Activated T-cell treated with anti-CD3 and anti-CD28 coated beads, Interleukin-2, amount 50 U/mL, for 4 hours (primary cell): ENCODE data around the gene JADE3. TPM values are rescaled to one million over a fixed set of nuclear protein-coding genes. Genes with fewer than 3 reads are reported as not detected.
A peak's percentile ranks its signal among the peaks of the same experiment; 100 is the strongest.
"Not testable (repeated sequence)": the region's sequence is repeated elsewhere in the genome, so short reads cannot be mapped to it uniquely, and the experiment has no call there.

ENCODE experiments used
- ATAC-seq, 2 donors: fragments of 200-7000 bp; cut with Tn5 transposase; one replicate each; pipeline ENCODE4 v1.10.0; 2021
- DNase-seq: peaks from one replicate; pipeline ENCODE4 v3.0.0-alpha.2; 2020
- H3K27me3 Mint-ChIP-seq: one replicate; pipeline ENCODE4 v1.8.0; 2021; ENCODE audit warnings: low read depth, mixed read lengths
- H3K36me3 Mint-ChIP-seq: one replicate; pipeline ENCODE4 v1.8.0; 2022; ENCODE audit warnings: mixed read lengths; ENCODE audit not compliant: insufficient read depth
- H3K4me1 Mint-ChIP-seq: one replicate; pipeline ENCODE4 v1.8.0; 2021; ENCODE audit warnings: low read depth, mixed read lengths
- H3K4me3 Mint-ChIP-seq: one replicate; pipeline ENCODE4 v1.8.0; 2021; ENCODE audit warnings: mild to moderate bottlenecking, moderate library complexity, mixed read lengths
- H3K9me3 Mint-ChIP-seq: one replicate; pipeline ENCODE4 v1.8.0; 2021; ENCODE audit warnings: mixed read lengths
- total RNA-seq, 3 donors: library from RNA; stranded (reverse); gene quantifications; one replicate each; pipeline ENCODE4 v1.2.1, GENCODE V29; 2021

Gene JADE3
- total RNA-seq, 3 donors from 2014 or later, result 1.0 to 2.3 (median 1.2) TPM

GRCh38 chrX:46957297-46957696 lies 45.1 kb downstream of the JADE3 start:
- peaks cover 1% of the 10 kb centered on the region for H3K4me1 Mint-ChIP-seq
- no peaks in the 10 kb centered on the region for H3K36me3 Mint-ChIP-seq
- H3K4me3 Mint-ChIP-seq, result no peak overlapping the region
- no peak for ATAC-seq
- DNase-seq, result no peak
- H3K9me3 Mint-ChIP-seq, result no peaks in the 10 kb centered on the region
- H3K27me3 Mint-ChIP-seq, result no peaks in the 10 kb centered on the region

DNA sequence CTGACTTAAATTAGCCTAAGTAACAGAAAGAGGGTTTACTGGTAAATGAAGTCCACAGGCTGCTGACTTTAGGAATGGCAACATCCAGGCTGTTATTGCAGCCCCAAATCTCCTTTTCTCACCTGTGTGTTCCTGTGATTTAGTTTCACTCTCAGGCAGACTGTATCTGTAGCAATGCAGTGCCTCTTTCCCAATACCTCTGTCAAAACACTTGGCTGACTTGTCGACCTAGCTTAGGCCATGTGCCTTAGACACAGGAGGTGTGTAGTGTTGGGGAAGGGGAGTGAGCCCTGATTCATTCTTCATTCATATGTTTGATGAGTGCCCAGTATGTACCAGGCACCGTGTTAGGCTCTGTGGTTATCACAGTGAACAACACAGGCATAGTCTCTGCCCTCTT lies 46.9 kb downstream of the JADE3 start:
- Mint-ChIP-seq H3K4me3 (no peak overlapping the region), H3K36me3 (no peaks in the 10 kb centered on the region), H3K27me3 (no peaks in the 10 kb centered on the region), H3K9me3 (no peaks in the 10 kb centered on the region), H3K4me1 (no peaks in the 10 kb centered on the region)
- ATAC-seq, result no peak
- no peak for DNase-seq

DNA sequence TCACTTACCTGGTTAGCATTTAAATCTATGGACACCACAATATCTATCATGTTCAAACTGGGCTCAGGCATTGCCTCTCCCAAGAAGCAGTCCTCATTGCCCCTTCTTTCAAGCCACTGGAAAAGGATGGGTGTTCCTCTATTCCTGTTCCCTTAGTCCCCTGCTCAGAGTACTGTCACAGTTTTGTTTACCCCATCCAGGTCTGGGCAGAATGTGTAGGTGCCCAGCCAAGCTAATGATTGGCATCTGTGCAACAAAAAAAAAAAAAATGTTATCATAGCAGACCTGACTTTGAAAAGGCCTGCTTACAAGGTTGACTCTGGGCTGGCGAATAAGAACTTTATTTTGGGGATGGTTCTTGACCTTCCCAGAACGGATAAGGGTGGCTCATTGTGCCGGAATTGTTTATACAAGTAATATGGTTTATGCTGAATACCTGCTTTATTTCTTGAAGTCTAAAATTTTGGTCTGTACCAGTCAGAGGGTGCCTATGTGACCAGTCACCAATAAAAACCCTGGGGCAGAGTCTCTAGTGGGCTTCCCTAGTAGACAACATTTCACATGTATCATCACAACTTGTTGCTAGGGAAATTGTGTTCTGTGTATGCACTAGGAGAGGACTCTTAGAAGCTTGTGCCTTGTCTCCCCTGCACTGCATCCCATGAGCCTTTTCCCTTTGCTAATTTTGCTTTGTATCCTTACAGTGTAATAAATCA lies 47.9 kb downstream of the JADE3 start:
- DNase-seq (no peak), ATAC-seq (no peak)
- no peaks in the 10 kb centered on the region for H3K27me3 Mint-ChIP-seq
- no peaks in the 10 kb centered on the region for H3K9me3 Mint-ChIP-seq
- no peaks in the 10 kb centered on the region for H3K4me1 Mint-ChIP-seq
- no peak overlapping the region for H3K4me3 Mint-ChIP-seq
- no peaks in the 10 kb centered on the region for H3K36me3 Mint-ChIP-seq

DNA sequence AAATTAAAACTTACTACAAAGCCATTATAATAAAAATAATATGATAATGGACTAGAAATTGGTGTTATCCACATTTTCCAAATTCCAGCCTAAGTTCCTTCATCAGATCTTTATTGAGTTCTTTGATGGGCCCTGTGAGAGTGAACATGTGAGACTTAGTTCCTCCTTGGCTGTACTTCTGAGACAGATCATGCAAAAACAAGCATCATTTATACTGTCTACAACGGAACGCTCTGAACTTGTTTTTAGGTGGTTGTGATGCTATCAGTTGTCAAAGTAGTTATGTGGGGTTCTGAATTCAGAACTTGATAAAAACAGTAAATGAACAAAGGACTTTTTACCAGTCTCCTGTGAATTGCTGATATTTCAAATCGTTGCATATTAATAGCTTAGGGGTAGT lies 48.9 kb downstream of the JADE3 start:
- no peaks in the 10 kb centered on the region for H3K9me3 Mint-ChIP-seq
- DNase-seq (no peak), ATAC-seq (no peak)
- no peaks in the 10 kb centered on the region for H3K4me1 Mint-ChIP-seq
- H3K36me3 Mint-ChIP-seq, result no peaks in the 10 kb centered on the region
- no peak overlapping the region for H3K4me3 Mint-ChIP-seq
- no peaks in the 10 kb centered on the region for H3K27me3 Mint-ChIP-seq

DNA sequence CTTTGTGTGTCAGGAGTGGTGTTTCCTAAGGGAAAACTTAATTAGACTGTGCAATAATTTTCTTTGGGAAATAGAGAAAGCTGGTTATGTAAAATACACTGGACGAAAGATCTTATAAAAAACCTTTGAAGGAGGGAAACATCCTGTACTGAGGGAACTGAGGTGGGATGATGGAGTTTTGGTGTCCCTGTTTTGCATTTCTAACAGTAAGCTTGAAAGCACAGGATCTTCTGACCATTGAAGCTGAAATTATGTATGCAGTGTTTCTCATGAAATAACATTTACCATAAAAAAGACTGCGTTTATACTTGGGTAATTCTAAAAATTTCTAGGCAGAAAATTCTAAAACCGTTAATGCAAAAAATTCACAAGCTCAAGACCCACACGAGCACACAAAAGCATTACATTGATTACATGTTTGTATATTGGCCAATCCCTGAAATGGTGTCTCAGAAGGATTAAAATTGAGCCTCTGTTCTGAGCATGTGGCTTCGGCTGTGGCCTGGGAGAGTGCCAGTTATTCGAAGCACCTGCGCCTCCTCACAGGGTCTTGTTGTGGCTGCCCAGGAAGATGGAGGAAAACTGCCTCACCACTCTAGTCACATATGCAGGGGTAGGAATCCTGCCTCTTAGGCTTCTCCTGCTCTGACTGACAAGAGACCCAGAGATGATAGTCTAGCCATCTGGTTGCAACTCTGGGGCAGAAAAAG lies 49.5 kb downstream of the JADE3 start:
- no peaks in the 10 kb centered on the region for H3K4me1 Mint-ChIP-seq
- H3K36me3 Mint-ChIP-seq, result no peaks in the 10 kb centered on the region
- no peak overlapping the region for H3K4me3 Mint-ChIP-seq
- ATAC-seq, result no peak
- H3K27me3 Mint-ChIP-seq, result peaks cover 5% of the 10 kb centered on the region
- no peaks in the 10 kb centered on the region for H3K9me3 Mint-ChIP-seq
- no peak for DNase-seq

- ATAC-seq (peak in 1 of 2 donors; percentile 41), DNase-seq (no peak)
- Mint-ChIP-seq H3K4me3 (no peak overlapping the region), H3K27me3 (peaks cover 5% of the 10 kb centered on the region), H3K4me1 (no peaks in the 10 kb centered on the region), H3K9me3 (no peaks in the 10 kb centered on the region), H3K36me3 (no peaks in the 10 kb centered on the region)
Observed at GRCh38 chrX:46965125-46965758, 53.0 kb downstream of the JADE3 start.

DNA sequence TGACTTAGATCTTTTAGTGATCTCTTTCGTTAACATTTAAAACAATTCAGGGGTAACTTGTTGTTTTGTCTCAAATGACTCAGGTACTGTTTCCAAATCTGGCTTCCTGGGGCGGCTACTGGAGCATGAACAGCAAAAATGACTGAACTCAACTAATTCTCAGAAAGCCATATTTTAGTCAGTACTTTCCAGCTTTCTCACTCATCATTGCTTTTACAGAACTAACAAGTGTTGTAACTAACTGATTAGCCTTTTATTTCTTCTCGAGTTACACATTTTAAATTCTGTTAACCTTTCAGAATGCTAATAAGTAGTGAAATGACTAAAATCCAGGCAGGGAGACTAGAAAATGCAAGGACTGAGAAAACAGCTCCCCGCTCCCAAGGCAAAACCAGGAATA lies 55.3 kb downstream of the JADE3 start:
- Mint-ChIP-seq H3K4me1 (no peaks in the 10 kb centered on the region), H3K36me3 (no peaks in the 10 kb centered on the region), H3K4me3 (no peak overlapping the region), H3K27me3 (peaks cover 5% of the 10 kb centered on the region), H3K9me3 (no peaks in the 10 kb centered on the region)
- DNase-seq (no peak), ATAC-seq (peak; percentile 48 to 71)

DNA sequence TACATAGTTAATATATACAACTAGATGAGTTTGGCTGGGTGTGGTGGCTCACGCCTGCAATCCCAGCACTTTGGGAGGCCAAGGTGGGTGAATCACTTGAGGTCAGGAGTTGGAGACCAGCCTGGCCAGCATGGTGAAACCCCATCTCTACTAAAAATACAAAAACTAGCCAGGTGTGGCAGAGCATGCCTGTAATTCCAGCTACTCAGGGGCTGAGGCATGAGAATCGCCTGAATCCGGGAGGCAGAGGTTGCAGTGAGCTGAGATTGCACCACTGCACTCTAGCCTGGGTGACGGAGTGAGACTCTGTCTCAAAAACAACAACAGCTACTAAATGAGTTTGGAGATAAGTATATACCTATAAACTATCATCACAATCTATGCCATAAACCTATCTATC lies 64.8 kb downstream of the JADE3 start:
- not testable (repeated sequence) for H3K4me1 Mint-ChIP-seq, H3K9me3 Mint-ChIP-seq, ATAC-seq, DNase-seq, H3K27me3 Mint-ChIP-seq, H3K36me3 Mint-ChIP-seq, H3K4me3 Mint-ChIP-seq

GRCh38 chrX:46978341-46979291 lies 66.4 kb downstream of the JADE3 start:
- H3K4me1 Mint-ChIP-seq, result no peaks in the 10 kb centered on the region
- H3K9me3 Mint-ChIP-seq, result no peaks in the 10 kb centered on the region
- H3K4me3 Mint-ChIP-seq, result no peak overlapping the region
- DNase-seq (peak; percentile 65), ATAC-seq (peak; percentile 67 to 72)
- H3K36me3 Mint-ChIP-seq, result no peaks in the 10 kb centered on the region
- H3K27me3 Mint-ChIP-seq, result no peaks in the 10 kb centered on the region

DNA sequence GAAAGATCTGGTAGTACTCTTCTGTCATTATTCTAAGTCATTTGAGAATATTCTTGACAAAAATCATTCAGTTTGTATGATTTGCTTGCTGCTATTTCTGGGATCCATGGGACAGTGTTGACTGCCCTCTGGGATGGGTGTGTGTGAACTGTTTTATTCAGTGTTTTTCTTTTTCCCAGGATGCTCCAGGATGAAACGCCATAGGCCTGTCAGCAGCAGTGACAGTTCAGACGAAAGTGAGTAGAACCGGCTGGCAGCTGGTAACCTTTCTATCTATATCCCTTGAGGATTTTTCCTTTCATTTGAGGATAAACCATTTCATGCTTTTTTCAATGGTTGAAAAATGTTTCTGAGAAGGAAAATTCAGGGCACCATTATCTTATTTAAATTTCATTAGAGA lies 72.5 kb downstream of the JADE3 start:
- Mint-ChIP-seq H3K36me3 (no peaks in the 10 kb centered on the region), H3K9me3 (no peaks in the 10 kb centered on the region), H3K4me3 (no peak overlapping the region), H3K4me1 (no peaks in the 10 kb centered on the region), H3K27me3 (no peaks in the 10 kb centered on the region)
- DNase-seq, result no peak
- no peak for ATAC-seq

DNA sequence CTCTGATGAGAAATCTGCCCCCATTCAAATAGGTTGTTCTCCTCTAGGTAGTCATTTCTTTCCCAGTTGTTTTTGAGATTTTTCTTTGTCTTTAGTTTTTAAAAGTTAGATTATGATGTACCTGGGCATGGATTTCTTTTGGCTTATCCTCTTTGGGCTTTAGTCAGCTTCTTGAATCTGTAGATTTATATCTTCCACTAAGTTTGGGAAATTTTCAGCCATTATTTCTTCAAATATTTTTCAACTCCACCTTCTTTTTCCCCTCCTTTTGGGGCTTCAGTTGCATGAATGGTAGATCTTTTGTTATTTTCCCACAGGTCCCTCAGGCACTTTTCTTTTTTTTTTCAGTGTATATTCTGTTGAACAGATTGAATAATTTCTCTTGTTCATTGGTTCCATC lies 77.3 kb downstream of the JADE3 start:
- H3K27me3 Mint-ChIP-seq, result no peaks in the 10 kb centered on the region
- no peak overlapping the region for H3K4me3 Mint-ChIP-seq
- no peaks in the 10 kb centered on the region for H3K9me3 Mint-ChIP-seq
- no peak for ATAC-seq
- no peak for DNase-seq
- no peaks in the 10 kb centered on the region for H3K4me1 Mint-ChIP-seq
- no peaks in the 10 kb centered on the region for H3K36me3 Mint-ChIP-seq

DNA sequence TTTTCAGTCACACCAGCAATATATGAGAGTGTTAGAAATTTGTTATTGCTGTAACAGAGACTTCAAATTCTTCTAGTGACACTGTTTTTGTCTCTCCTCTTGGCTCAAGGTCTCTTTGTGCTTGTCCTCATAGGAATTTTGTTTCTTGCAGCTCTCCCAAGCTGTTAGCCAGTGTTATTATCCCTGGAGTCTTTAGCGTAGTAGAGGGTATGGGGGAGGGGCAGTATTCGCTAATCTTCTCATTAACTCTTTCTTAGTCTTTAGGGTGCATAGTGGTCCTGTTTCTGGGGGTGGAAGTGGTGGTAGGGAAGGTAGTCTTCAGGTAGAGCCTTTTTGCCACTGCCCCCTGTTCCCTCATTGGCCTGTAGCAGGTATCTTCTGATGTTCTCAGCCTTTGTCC lies 79.4 kb downstream of the JADE3 start:
- Mint-ChIP-seq H3K4me1 (no peaks in the 10 kb centered on the region), H3K9me3 (no peaks in the 10 kb centered on the region), H3K4me3 (no peak overlapping the region), H3K36me3 (no peaks in the 10 kb centered on the region), H3K27me3 (no peaks in the 10 kb centered on the region)
- DNase-seq, result no peak
- ATAC-seq, result no peak

DNA sequence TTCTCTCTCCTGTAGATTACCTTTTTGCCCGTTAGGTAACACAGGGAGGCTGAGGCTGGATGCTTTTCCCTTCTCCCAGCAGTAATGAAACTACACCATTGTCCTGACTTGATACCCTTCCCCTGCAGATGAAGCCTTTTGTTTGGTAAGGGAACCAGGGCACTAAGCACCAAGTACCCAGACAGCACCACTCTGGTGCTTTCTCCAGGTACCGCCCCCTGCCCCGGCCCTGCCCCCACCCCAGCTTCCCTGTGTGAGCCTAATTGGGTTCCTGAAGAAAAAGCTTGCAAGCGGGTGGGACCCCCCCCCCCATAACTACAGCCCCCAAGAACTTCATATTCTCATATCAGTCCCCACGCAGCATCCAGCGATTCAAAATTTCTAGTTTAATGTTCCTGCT lies 79.8 kb downstream of the JADE3 start:
- no peak overlapping the region for H3K4me3 Mint-ChIP-seq
- H3K36me3 Mint-ChIP-seq, result no peaks in the 10 kb centered on the region
- DNase-seq (no peak), ATAC-seq (no peak)
- no peaks in the 10 kb centered on the region for H3K27me3 Mint-ChIP-seq
- no peaks in the 10 kb centered on the region for H3K9me3 Mint-ChIP-seq
- no peaks in the 10 kb centered on the region for H3K4me1 Mint-ChIP-seq

DNA sequence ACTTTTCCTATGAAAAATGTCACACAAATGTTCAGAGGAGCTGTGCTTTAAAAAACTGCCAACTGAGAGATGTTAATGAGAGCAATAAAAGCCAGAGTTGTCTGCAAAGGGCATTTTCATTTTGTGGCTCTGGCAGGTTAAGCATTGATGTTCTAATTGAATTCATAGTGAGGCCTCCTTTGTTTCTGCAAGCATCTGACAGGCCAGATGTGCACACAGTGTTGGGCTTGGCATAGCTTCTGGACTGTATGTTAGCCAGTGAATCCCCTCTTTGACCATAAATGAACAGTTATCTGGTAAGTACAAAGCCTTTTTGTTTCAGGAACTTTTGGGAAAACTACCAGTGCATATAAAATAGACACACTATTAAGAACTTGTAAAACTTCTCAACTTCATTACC lies 81.9 kb downstream of the JADE3 start:
- Mint-ChIP-seq H3K27me3 (no peaks in the 10 kb centered on the region), H3K36me3 (no peaks in the 10 kb centered on the region), H3K4me1 (no peaks in the 10 kb centered on the region), H3K4me3 (no peak overlapping the region), H3K9me3 (no peaks in the 10 kb centered on the region)
- no peak for DNase-seq
- ATAC-seq, result no peak
